Measurements from ENCODE around the gene TSHR.

- TF ChIP-seq ARNT2 (CRISPR knock-in tag; IDR thresholded peaks at IDR 0.05; ENCODE audit: low read depth): no peak
- no peak for TF ChIP-seq TAF1 (CRISPR knock-in tag; IDR thresholded peaks at IDR 0.05)
- TF ChIP-seq PRDM4 (CRISPR knock-in tag; IDR thresholded peaks at IDR 0.05; ENCODE audit: borderline replicate concordance): no peak
- TF ChIP-seq USF2 (IDR thresholded peaks at IDR 0.05; ENCODE audit: low read depth, low read length): no peak
- no peak for TF ChIP-seq USF2 (CRISPR knock-in tag; IDR thresholded peaks at IDR 0.05; ENCODE audit: borderline replicate concordance)
- no peak for TF ChIP-seq ZNF232 (CRISPR knock-in tag; IDR thresholded peaks at IDR 0.05; ENCODE audit: borderline replicate concordance)
These were observed 205.7 kb downstream of the TSHR start for GRCh38 chr14:81161088-81161487.

Data from HepG2 (cell line).